Fibroblast of pulmonary artery (primary cell): Measurements from ENCODE around the gene C2CD4A.
"Not testable (repeated sequence)": the region's sequence is repeated elsewhere in the genome, so short reads cannot be mapped to it uniquely, and the experiment has no call there.

Experiments used
- DNase-seq: peaks from one replicate; pipeline ENCODE4 v3.0.0-alpha.2; 2010; ENCODE audit warnings: low read depth
- H3K4me3 ChIP-seq: replicated peaks from 2 replicates; pipeline ENCODE4 v1.5.1; 2011; ENCODE audit warnings: low read depth, mild to moderate bottlenecking, control low read depth, low read length, moderate library complexity
- CTCF ChIP-seq: IDR thresholded peaks from 2 replicates; pipeline ENCODE4 v1.5.1; 2011; ENCODE audit warnings: mild to moderate bottlenecking, control low read depth, low read length, inconsistent platforms; ENCODE audit errors: missing control alignments

C2CD4A gene

DNA sequence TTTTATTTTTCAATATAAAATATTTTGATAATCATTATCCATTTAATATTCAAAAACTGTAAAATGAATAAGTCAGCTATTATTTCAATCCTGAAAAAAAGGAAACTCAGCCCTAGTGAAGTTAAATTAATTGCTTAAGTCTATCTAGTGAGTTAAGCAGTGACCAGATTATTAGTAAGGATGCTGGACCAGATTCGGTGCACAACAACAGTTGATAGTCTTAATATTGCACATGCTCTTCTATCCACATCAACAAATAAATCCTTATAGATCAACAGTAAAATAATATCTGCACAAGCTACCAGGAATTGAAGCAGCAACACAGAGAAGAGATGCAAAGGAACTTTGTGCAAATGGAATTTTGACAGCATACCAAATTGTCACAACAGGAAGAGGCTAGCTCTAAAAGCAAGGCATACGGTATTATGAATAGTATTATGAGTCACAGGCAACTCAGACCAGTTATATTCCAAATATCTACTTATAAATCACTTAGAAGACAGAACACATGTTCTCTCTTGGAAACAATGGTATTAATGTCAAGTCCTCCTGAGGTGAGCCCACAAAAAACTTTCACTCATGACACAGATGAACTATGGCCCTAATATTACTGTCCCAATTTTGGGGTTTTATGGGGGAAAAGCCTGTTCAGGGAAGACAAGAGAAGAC, 31.4 kb upstream of the C2CD4A start:
- DNase-seq = peak; percentile 69
- H3K4me3 ChIP-seq = no peak overlapping the region
- no peak for TF ChIP-seq CTCF

DNA sequence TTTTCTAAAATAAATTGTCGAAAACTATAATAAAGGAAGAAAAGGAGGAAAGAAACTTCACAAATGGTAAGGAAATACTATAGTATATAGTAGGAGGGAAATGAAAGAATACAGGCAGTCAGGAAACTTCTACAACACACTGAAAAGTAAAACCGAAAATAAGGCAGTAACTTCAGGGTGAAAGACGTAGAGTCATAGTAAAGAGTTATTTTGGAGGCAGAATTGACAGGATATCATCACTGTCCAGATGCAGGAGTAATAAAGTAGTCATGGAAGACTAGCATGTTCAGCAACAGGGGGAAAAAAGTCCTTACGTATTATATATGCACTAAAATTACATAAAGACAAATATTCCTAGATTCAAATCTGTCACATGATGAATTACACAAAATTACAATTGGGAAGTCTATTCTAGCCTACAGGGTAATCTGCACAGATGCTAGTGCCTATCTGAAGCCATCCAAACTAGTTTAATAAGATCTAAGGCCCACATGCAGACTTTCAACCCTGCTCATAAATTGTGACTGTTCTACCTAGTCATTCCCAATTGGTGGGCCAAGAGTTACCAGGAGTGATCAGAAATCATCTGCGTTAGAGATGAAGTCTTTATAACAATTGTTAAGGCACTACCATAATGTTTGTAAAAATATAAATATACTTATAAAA, 20.6 kb upstream of the C2CD4A start:
- DNase-seq = no peak
- no peak overlapping the region for H3K4me3 ChIP-seq
- no peak for TF ChIP-seq CTCF

GRCh38 chr15:62047282-62047827, 19.4 kb upstream of the C2CD4A start:
- DNase-seq = no peak
- no peak overlapping the region for H3K4me3 ChIP-seq
- TF ChIP-seq CTCF = no peak

GRCh38 chr15:62048254-62048653, 18.5 kb upstream of the C2CD4A start:
- H3K4me3 ChIP-seq, DNase-seq: not testable (repeated sequence)

- DNase-seq = no peak
- TF ChIP-seq CTCF = no peak
Measured at GRCh38 chr15:62050115-62050514, 16.7 kb upstream of the C2CD4A start.

DNA sequence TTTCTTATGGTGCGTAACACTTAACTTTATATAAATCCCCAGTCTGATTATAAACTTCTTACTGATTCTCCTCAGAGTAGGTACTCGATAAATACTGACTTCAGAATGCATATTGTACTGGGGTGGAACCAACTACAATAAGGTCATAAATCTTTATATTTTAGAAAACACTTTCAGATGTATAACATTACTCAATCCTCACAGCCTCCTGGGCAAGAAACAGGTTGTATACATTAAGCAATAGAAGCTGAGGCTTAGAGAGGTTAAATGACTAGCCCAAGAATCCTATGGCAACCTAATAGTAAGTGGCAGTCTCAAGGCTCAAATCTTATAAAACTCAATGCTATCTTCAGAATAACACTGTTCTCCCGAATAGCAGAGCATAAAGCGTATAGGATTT, 15.6 kb upstream of the C2CD4A start:
- DNase-seq = no peak
- TF ChIP-seq CTCF = no peak
- H3K4me3 ChIP-seq = no peak overlapping the region

More at GRCh38 chr15:62050115-62050514, 16.7 kb upstream of the C2CD4A start:
- no peak overlapping the region for H3K4me3 ChIP-seq

DNA sequence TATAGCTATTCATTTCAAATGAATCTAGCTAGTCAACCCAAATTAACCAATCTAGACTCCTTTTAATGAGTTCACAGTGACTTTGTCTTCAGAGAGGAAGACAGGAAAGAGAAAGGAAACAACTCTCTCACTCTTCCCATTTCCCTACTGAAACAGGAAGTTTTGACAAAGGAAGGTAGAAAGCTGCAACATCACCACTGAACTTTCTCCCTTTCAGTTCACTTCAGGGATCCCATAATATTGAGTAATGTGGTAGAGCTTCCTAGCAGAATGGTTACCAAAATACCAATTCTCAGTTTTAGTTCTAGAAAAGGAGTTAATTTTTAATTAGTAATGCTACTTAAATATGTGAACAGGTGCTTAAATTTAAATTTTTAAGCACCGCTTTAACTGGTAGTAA, 14.1 kb upstream of the C2CD4A start:
- DNase-seq = no peak
- no peak overlapping the region for H3K4me3 ChIP-seq
- no peak for TF ChIP-seq CTCF
